ENCODE measurements around the gene TLCD1. TPM values are rescaled to one million over a fixed set of nuclear protein-coding genes. Genes with fewer than 3 reads are reported as not detected.

The TLCD1 gene
- total RNA-seq, 2 experiments from 2014 or later: 8.5 to 8.7 TPM

GRCh38 chr17:28702752-28703150 is 23.3 kb downstream of the TLCD1 start:
- ChIA-PET POLR2A (no interaction called here), CTCF (interaction anchor here (0.7 to 2.1 kb wide), 5 partner anchors 8 to 56 kb away, joined by 3 to 6 read pairs (median 5); partner anchors contain the start of gene PROCA1)
- intact Hi-C loops (cut with DNase I, micrococcal nuclease): no loop called here
- DNase-seq (no peak), ATAC-seq (no peak)
- H3K27me3 Mint-ChIP-seq: no peaks in the 10 kb centered on the region
- H3K36me3 Mint-ChIP-seq (ENCODE audit: low read depth): peaks cover 45% of the 10 kb centered on the region
- peaks cover 3% of the 10 kb centered on the region for H3K4me1 Mint-ChIP-seq
- H3K4me3 Mint-ChIP-seq: no peak overlapping the region
- no peaks in the 10 kb centered on the region for H3K9me3 Mint-ChIP-seq (ENCODE audit: low read depth)
- no peak overlapping the region for H3K27ac Mint-ChIP-seq

DNA sequence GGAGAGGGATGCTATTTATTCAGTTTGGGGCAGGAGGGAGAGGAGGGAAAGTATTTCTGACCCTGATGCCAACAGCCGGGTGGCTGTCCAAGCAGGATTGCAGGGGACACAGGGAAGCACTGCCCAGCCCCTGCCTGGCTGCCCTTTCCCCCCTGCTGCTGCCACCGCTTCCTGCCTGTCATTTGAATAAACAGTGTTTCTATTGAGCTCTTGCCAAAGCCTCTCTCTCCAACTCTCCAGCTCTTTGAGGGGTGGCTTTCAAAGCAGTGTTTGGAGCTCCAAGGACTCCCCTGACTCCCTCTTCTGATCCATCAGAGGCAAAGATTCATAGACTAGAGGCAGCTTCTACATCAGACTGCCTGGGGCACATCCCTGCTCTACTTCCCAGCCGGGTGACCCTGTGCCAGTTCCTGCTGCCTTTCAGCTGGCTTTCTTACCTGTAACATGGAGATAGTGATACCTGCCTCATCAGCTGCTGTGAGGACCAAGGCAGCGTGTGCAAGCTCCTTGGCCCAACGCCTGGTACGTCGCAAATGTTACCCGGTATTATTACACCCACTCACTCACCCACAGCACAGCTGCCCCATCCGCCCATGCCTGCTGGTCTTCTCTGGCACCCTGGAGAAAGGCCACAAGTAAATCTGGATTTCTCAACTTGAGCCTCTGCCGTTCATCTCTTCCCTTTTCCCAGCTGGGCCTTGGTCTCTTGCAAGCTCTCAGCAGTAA is 23.8 kb downstream of the TLCD1 start:
- ChIA-PET CTCF (interaction anchor here (0.7 to 2.1 kb wide), 7 partner anchors 9 to 58 kb away, joined by 3 to 6 read pairs (median 4); partner anchors contain the start of genes PROCA1 and RPL23A), POLR2A (no interaction called here)
- Mint-ChIP-seq H3K27ac (no peak overlapping the region), H3K36me3 (ENCODE audit: low read depth) (peaks cover 51% of the 10 kb centered on the region), H3K4me3 (no peak overlapping the region), H3K4me1 (peaks cover 3% of the 10 kb centered on the region), H3K27me3 (no peaks in the 10 kb centered on the region), H3K9me3 (ENCODE audit: low read depth) (no peaks in the 10 kb centered on the region)
- ATAC-seq: no peak
- intact Hi-C loops (cut with DNase I, micrococcal nuclease): no loop called here
- DNase-seq: no peak

GRCh38 chr17:28700830-28701492 is 25.1 kb downstream of the TLCD1 start:
- ChIA-PET POLR2A (interaction anchor here (0.6 kb wide), 1 partner anchor 10 kb away, joined by 3 read pairs; no protein-coding TSS in a partner anchor), CTCF (interaction anchor here (0.5 to 1.2 kb wide), 2 partner anchors 19 to 130 kb away, joined by 3 read pairs; partner anchors contain the start of genes PIGS and RPL23A)
- Mint-ChIP-seq H3K4me3 (no peak overlapping the region), H3K9me3 (ENCODE audit: low read depth) (no peaks in the 10 kb centered on the region), H3K27me3 (no peaks in the 10 kb centered on the region), H3K27ac (no peak overlapping the region), H3K4me1 (peaks cover 3% of the 10 kb centered on the region), H3K36me3 (ENCODE audit: low read depth) (peaks cover 56% of the 10 kb centered on the region)
- DNase-seq: no peak
- ATAC-seq: no peak
- intact Hi-C loops (cut with DNase I, micrococcal nuclease): no loop called here

DNA sequence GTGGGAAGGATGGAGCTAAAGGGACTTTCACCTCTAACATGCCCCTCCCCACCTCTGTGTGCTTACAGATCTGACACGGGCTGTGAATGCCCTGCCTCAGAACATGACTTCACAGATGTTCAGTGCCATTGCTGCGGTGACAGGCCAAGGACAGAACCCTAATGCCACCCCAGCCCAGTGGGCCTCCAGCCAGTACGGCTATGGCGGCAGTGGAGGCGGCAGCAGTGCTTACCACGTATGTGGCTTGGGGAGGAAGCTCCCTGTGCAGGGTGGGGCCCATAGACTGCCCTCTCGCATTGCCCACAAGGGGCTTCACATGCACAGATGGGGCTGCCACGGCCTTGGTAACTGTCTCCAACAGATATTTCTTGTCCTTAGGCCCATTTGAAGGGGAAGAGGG is 25.8 kb downstream of the TLCD1 start:
- no peak for DNase-seq
- Mint-ChIP-seq H3K36me3 (ENCODE audit: low read depth) (peaks cover 58% of the 10 kb centered on the region), H3K27ac (no peak overlapping the region), H3K9me3 (ENCODE audit: low read depth) (no peaks in the 10 kb centered on the region), H3K27me3 (no peaks in the 10 kb centered on the region), H3K4me3 (no peak overlapping the region), H3K4me1 (peaks cover 3% of the 10 kb centered on the region)
- ChIA-PET POLR2A (interaction anchor here (0.6 kb wide), 1 partner anchor 60 kb away, joined by 3 read pairs; no protein-coding TSS in a partner anchor), CTCF (interaction anchor here (1.0 kb wide), 1 partner anchor 19 kb away, joined by 5 read pairs; no protein-coding TSS in a partner anchor)
- ATAC-seq: no peak
- intact Hi-C loops (cut with DNase I, micrococcal nuclease): no loop called here

- Mint-ChIP-seq H3K27me3 (no peaks in the 10 kb centered on the region), H3K9me3 (ENCODE audit: low read depth) (no peaks in the 10 kb centered on the region), H3K36me3 (ENCODE audit: low read depth) (peaks cover 67% of the 10 kb centered on the region), H3K4me1 (peaks cover 3% of the 10 kb centered on the region), H3K4me3 (no peak overlapping the region), H3K27ac (peak overlapping the region; percentile 68)
- no peak for ATAC-seq
- intact Hi-C loops (cut with DNase I, micrococcal nuclease): no loop called here
- no peak for DNase-seq
- ChIA-PET POLR2A (no interaction called here), CTCF (interaction anchor here (0.6 kb wide), 1 partner anchor 238 kb away, joined by 3 read pairs; no protein-coding TSS in a partner anchor)
These were observed 27.6 kb downstream of the TLCD1 start for GRCh38 chr17:28698253-28698941.

GRCh38 chr17:28693869-28694268 is 32.2 kb downstream of the TLCD1 start:
- ChIA-PET POLR2A (interaction anchor here (0.5 kb wide), 1 partner anchor 317 kb away, joined by 3 read pairs; no protein-coding TSS in a partner anchor), CTCF (interaction anchor here (1.3 kb wide), 1 partner anchor 47 kb away, joined by 4 read pairs; no protein-coding TSS in a partner anchor)

GRCh38 chr17:28689011-28689410 is 37.0 kb downstream of the TLCD1 start:
- ATAC-seq (no peak), DNase-seq (no peak)
- Mint-ChIP-seq H3K36me3 (ENCODE audit: low read depth) (peaks cover 68% of the 10 kb centered on the region), H3K27me3 (no peaks in the 10 kb centered on the region), H3K9me3 (ENCODE audit: low read depth) (no peaks in the 10 kb centered on the region), H3K27ac (no peak overlapping the region), H3K4me1 (no peaks in the 10 kb centered on the region), H3K4me3 (no peak overlapping the region)
- ChIA-PET POLR2A (no interaction called here), CTCF (interaction anchor here (0.7 to 1.4 kb wide), 2 partner anchors 12 to 103 kb away, joined by 3 to 5 read pairs; no protein-coding TSS in a partner anchor)
- intact Hi-C loops (cut with DNase I, micrococcal nuclease): no loop called here

More at GRCh38 chr17:28693869-28694268, 32.2 kb downstream of the TLCD1 start:
- Mint-ChIP-seq H3K27me3 (no peaks in the 10 kb centered on the region), H3K4me1 (peaks cover 3% of the 10 kb centered on the region), H3K27ac (no peak overlapping the region), H3K36me3 (ENCODE audit: low read depth) (peaks cover 61% of the 10 kb centered on the region), H3K4me3 (no peak overlapping the region), H3K9me3 (ENCODE audit: low read depth) (no peaks in the 10 kb centered on the region)
- ATAC-seq (no peak), DNase-seq (no peak)
- intact Hi-C loops (cut with DNase I, micrococcal nuclease): no loop called here

- intact Hi-C loops (cut with DNase I, micrococcal nuclease): no loop called here
- no peaks in the 10 kb centered on the region for H3K9me3 Mint-ChIP-seq (ENCODE audit: low read depth)
- ATAC-seq: no peak
These were observed 37.6 kb downstream of the TLCD1 start for GRCh38 chr17:28688481-28688880.

GRCh38 chr17:28686296-28686695 is 39.7 kb downstream of the TLCD1 start:
- DNase-seq (no peak), ATAC-seq (no peak)
- ChIA-PET POLR2A (no interaction called here), CTCF (interaction anchor here (1.3 kb wide), 1 partner anchor 40 kb away, joined by 3 read pairs; no protein-coding TSS in a partner anchor)
- Mint-ChIP-seq H3K27ac (no peak overlapping the region), H3K36me3 (ENCODE audit: low read depth) (peaks cover 76% of the 10 kb centered on the region), H3K4me1 (no peaks in the 10 kb centered on the region), H3K4me3 (no peak overlapping the region), H3K27me3 (no peaks in the 10 kb centered on the region), H3K9me3 (ENCODE audit: low read depth) (no peaks in the 10 kb centered on the region)
- intact Hi-C loops (cut with DNase I, micrococcal nuclease): no loop called here

More at GRCh38 chr17:28688481-28688880, 37.6 kb downstream of the TLCD1 start:
- ChIA-PET POLR2A (interaction anchor here (0.6 kb wide), 1 partner anchor 21 kb away, joined by 3 read pairs; no protein-coding TSS in a partner anchor), CTCF (interaction anchor here (0.7 to 1.4 kb wide), 3 partner anchors 11 to 103 kb away, joined by 3 to 5 read pairs (median 3); no protein-coding TSS in a partner anchor)
- Mint-ChIP-seq H3K36me3 (ENCODE audit: low read depth) (peaks cover 66% of the 10 kb centered on the region), H3K27ac (no peak overlapping the region), H3K4me1 (no peaks in the 10 kb centered on the region), H3K27me3 (no peaks in the 10 kb centered on the region), H3K4me3 (no peak overlapping the region)
- no peak for DNase-seq

GRCh38 chr17:28685366-28685765 is 40.7 kb downstream of the TLCD1 start:
- Mint-ChIP-seq H3K36me3 (ENCODE audit: low read depth) (peaks cover 74% of the 10 kb centered on the region), H3K4me3 (no peak overlapping the region), H3K27ac (no peak overlapping the region), H3K9me3 (ENCODE audit: low read depth) (no peaks in the 10 kb centered on the region), H3K27me3 (no peaks in the 10 kb centered on the region), H3K4me1 (no peaks in the 10 kb centered on the region)
- POLR2A ChIA-PET: no interaction called here
- intact Hi-C loops (cut with DNase I, micrococcal nuclease): no loop called here
- DNase-seq (no peak), ATAC-seq (no peak)
- CTCF ChIA-PET: no interaction called here

DNA sequence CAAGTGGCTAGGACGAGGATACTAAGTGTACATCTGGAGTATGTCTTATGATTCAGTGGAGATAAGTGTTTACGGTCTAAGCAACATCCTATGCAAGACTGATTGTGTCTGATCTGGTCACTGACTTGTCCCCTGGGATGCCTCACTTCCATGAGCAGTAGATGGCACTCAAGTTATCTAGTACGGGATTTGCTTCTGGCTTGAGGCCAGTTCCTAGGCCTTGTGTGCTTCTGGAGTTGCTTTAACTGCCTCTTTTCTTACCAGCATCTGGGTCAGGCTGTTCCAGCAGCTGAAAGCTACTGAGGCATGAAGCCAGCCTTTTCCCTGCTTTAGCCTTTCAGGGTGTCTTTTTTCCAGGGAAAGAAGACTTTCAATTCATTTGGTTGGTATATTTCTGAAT is 41.1 kb downstream of the TLCD1 start:
- H3K9me3 Mint-ChIP-seq (ENCODE audit: low read depth): no peaks in the 10 kb centered on the region
- intact Hi-C loops (cut with DNase I, micrococcal nuclease): no loop called here
- POLR2A ChIA-PET: no interaction called here
- DNase-seq: no peak
- H3K27ac Mint-ChIP-seq: no peak overlapping the region
- no peaks in the 10 kb centered on the region for H3K4me1 Mint-ChIP-seq
- peaks cover 70% of the 10 kb centered on the region for H3K36me3 Mint-ChIP-seq (ENCODE audit: low read depth)
- H3K4me3 Mint-ChIP-seq: no peak overlapping the region
- H3K27me3 Mint-ChIP-seq: no peaks in the 10 kb centered on the region
- ATAC-seq: no peak
- CTCF ChIA-PET: interaction anchor here (1.4 to 1.9 kb wide), 2 partner anchors 17 to 39 kb away, joined by 4 to 5 read pairs; no protein-coding TSS in a partner anchor

Data from activated CD4-positive, alpha-beta T cell treated with anti-CD3 and anti-CD28 coated beads for 36 hours (primary cell).